Stimulated activated CD4-positive, alpha-beta T cell treated with anti-CD3 and anti-CD28 coated beads, Interleukin-12 subunit alpha, Interleukin-12 subunit beta, amount 100 ng/mL, for 24 hours (primary cell): ENCODE results near the gene AGFG1.

Experiments used
- DNase-seq, 2 experiments: peaks; one replicate each; pipeline ENCODE4 v3.0.0-alpha.2; 2020; ENCODE audit warnings: low read depth in 2 of 2

AGFG1 gene

GRCh38 chr2:227471924-227472264 lies at the start of gene AGFG1:
TSS of gene AGFG1 (plus strand) at chr2:227472156. CDS start at chr2:227472422, 266 bp downstream.
- DNase-seq, result peak; percentile 83 to 84

- DNase-seq, result no peak
Observed at GRCh38 chr2:227423656-227424499, 48.1 kb upstream of the AGFG1 start.

GRCh38 chr2:227428731-227429285 lies 43.1 kb upstream of the AGFG1 start:
- DNase-seq, result no peak

- DNase-seq, result no peak
Observed at GRCh38 chr2:227430639-227431038, 41.3 kb upstream of the AGFG1 start.

- no peak for DNase-seq
Observed at GRCh38 chr2:227433171-227433570, 38.8 kb upstream of the AGFG1 start.

- DNase-seq, result no peak
Observed at GRCh38 chr2:227436436-227437174, 35.4 kb upstream of the AGFG1 start.

- DNase-seq, result no peak
Observed at GRCh38 chr2:227439214-227439613, 32.7 kb upstream of the AGFG1 start.

GRCh38 chr2:227442639-227443038 lies 29.3 kb upstream of the AGFG1 start:
- no peak for DNase-seq

GRCh38 chr2:227443889-227444568 lies 27.9 kb upstream of the AGFG1 start:
- no peak for DNase-seq

- no peak for DNase-seq
Observed at GRCh38 chr2:227447606-227448005, 24.4 kb upstream of the AGFG1 start.

- DNase-seq, result no peak
Observed at GRCh38 chr2:227450311-227450841, 21.6 kb upstream of the AGFG1 start.

GRCh38 chr2:227450926-227451654 lies 20.9 kb upstream of the AGFG1 start:
- no peak for DNase-seq

- DNase-seq, result no peak
Observed at GRCh38 chr2:227451655-227451992, 20.3 kb upstream of the AGFG1 start.

GRCh38 chr2:227453810-227454209 lies 18.1 kb upstream of the AGFG1 start:
- no peak for DNase-seq

- no peak for DNase-seq
Observed at GRCh38 chr2:227454323-227454860, 17.6 kb upstream of the AGFG1 start.

GRCh38 chr2:227455200-227455599 lies 16.8 kb upstream of the AGFG1 start:
- no peak for DNase-seq

- no peak for DNase-seq
Observed at GRCh38 chr2:227456102-227456501, 15.9 kb upstream of the AGFG1 start.

GRCh38 chr2:227456772-227457171 lies 15.2 kb upstream of the AGFG1 start:
- no peak for DNase-seq

GRCh38 chr2:227460070-227460485 lies 11.9 kb upstream of the AGFG1 start:
- peak; percentile 56 to 70 for DNase-seq

GRCh38 chr2:227460833-227461232 lies 11.1 kb upstream of the AGFG1 start:
- no peak for DNase-seq

GRCh38 chr2:227461811-227462461 lies 10.0 kb upstream of the AGFG1 start:
- no peak for DNase-seq
